Transverse colon (tissue), 4 donors: ENCODE measurements around the gene NSD2. TPM values are rescaled to one million over a fixed set of nuclear protein-coding genes. Genes with fewer than 3 reads are reported as not detected.

Experiments
- DNase-seq: peaks from one replicate; pipeline ENCODE4 v3.0.0-alpha.2; 2019
- H3K27ac ChIP-seq, 4 donors: fragments of 200-600 bp; sonication (generic); 2 replicates each; pipeline ENCODE4 v1.5.1; 2016 to 2018; ENCODE audit warnings: inconsistent platforms in 4 of 4
- H3K27me3 ChIP-seq: fragments of 200-600 bp; sonication (generic); 2 replicates; pipeline ENCODE4 v1.5.1; 2017; ENCODE audit warnings: inconsistent platforms
- H3K36me3 ChIP-seq, 4 donors: fragments of 200-600 bp; sonication (generic); 2 replicates each; pipeline ENCODE4 v1.5.1; 2017 to 2019; ENCODE audit warnings: inconsistent platforms in 4 of 4
- H3K4me1 ChIP-seq, 4 donors: fragments of 200-600 bp; sonication (generic); 2 replicates each; pipeline ENCODE4 v1.5.1; 2017 to 2020; ENCODE audit warnings: inconsistent platforms in 4 of 4
- H3K4me3 ChIP-seq, 4 donors: fragments of 200-600 bp; sonication (generic); 1 replicate in 1 of 4; 2 replicates in 3 of 4; pipeline versions ENCODE4 v1.5.1 to v1.6.1; 2017 to 2019; ENCODE audit warnings: inconsistent platforms in 4 of 4
- H3K9me3 ChIP-seq, 2 donors: fragments of 200-600 bp; sonication (generic); 2 replicates each; pipeline ENCODE4 v1.5.1; 2017 to 2019; ENCODE audit warnings: inconsistent platforms in 2 of 2
- EP300 ChIP-seq: sonication (generic); formaldehyde crosslinking; IDR thresholded peaks from one replicate; pipeline ENCODE4 v1.6.1; 2017; ENCODE audit warnings: antibody characterized with exemption, low read depth
- POLR2A ChIP-seq: fragments of 450-650 bp; IDR thresholded peaks from one replicate; pipeline ENCODE4 v1.6.1; 2016; ENCODE audit warnings: antibody characterized with exemption, mild to moderate bottlenecking, moderate library complexity
- POLR2AphosphoS5 ChIP-seq, 3 donors: sonication (generic); formaldehyde crosslinking; IDR thresholded peaks; one replicate each; pipeline ENCODE4 v1.6.1; 2016; ENCODE audit warnings: antibody characterized with exemption in 3 of 3
- WGBS, 2 donors: methylation state at CpG; one replicate each; pipeline ENCODE4 v1.1.5; 2018; ENCODE audit warnings: low coverage in 1 of 2; 5-methylcytosine and 5-hydroxymethylcytosine counted together
- in situ Hi-C, 4 donors: fragments of 200-750 bp; cut with MboI; loops; one replicate each; pipeline versions ENCODE4 v1.15.0 to v1.15.1; 2017; ENCODE audit warnings: low sequenced_read_pairs in 3 of 4, low pct_ligation_motif_present in 1 of 4, low pct_unique_long_range_greater_than_20kb in 1 of 4
- intact Hi-C: fragments of 100-400 bp; cut with DNase I; formaldehyde crosslinking; loops from one replicate; pipeline ENCODE4 v1.15.1; 2023; ENCODE audit warnings: low total_unique reads
- total RNA-seq, 4 donors: library from RNA; depleted of rRNA; stranded (reverse); fragments of >200 nt; gene quantifications; one replicate each; pipeline ENCODE4 v1.1.0, GENCODE V29; 2016
- TF ChIP-seq, protein P1 (sequence below), 5 experiments: fragments of 200-600 bp in 3 of 5; fragments of 450-650 bp in 2 of 5; sonication (generic) in 3 of 5; IDR thresholded peaks; 1 replicate in 2 of 5; 2 replicates in 3 of 5; pipeline ENCODE4 v1.5.1; 2016 to 2017; ENCODE audit warnings: antibody characterized with exemption in 5 of 5, inconsistent platforms in 3 of 5, mild to moderate bottlenecking in 2 of 5, moderate library complexity in 1 of 5

The NSD2 gene
- total RNA-seq, 4 donors from 2014 or later, result 78.4 to 591 (median 158) TPM

DNA sequence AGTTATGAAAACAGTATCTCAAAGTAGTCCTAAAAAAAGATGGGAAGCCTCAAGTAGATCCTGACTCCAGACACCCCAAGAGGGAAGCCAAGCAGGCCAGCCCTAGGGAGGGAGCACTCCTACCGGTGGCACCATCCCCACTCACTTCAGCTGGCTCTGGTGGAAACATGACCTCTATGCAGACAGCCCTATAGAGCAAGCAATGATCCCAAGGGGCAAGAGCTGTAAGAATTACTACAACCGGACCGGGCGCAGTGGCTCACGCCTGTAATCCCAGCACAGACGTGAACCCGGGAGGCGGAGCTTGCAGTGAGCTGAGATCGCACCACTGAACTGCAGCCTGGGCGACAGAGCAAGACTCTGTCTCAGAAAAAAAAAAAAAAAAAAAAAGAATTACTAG is 20.9 kb upstream of the NSD2 start:
- intact Hi-C loops (loop anchor here (10.0 kb wide), 1 partner anchor 55 kb away; no protein-coding TSS in a partner anchor), in situ Hi-C loops (no loop called here)
- Histone ChIP-seq H3K4me1 (peaks cover 14 to 49% (median 34%) of the 10 kb centered on the region in 4 donors), H3K27me3 (no peaks in the 10 kb centered on the region), H3K27ac (no peak overlapping the region), H3K4me3 (no peak overlapping the region), H3K9me3 (no peaks in the 10 kb centered on the region), H3K36me3 (peaks cover 0 to 13% (median 0%) of the 10 kb centered on the region in 4 donors)
- DNase-seq, result no peak
- WGBS, 2 donors, result 88% methylated on average over 10 of the region's 10 CpGs; no CpG with 5 or more reads in 1 of the 2 donors
- no peak for TF ChIP-seq POLR2A
- TF ChIP-seq, protein P1, sequence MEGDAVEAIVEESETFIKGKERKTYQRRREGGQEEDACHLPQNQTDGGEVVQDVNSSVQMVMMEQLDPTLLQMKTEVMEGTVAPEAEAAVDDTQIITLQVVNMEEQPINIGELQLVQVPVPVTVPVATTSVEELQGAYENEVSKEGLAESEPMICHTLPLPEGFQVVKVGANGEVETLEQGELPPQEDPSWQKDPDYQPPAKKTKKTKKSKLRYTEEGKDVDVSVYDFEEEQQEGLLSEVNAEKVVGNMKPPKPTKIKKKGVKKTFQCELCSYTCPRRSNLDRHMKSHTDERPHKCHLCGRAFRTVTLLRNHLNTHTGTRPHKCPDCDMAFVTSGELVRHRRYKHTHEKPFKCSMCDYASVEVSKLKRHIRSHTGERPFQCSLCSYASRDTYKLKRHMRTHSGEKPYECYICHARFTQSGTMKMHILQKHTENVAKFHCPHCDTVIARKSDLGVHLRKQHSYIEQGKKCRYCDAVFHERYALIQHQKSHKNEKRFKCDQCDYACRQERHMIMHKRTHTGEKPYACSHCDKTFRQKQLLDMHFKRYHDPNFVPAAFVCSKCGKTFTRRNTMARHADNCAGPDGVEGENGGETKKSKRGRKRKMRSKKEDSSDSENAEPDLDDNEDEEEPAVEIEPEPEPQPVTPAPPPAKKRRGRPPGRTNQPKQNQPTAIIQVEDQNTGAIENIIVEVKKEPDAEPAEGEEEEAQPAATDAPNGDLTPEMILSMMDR (IDR thresholded peaks at IDR 0.05), result no peak
- TF ChIP-seq EP300, result no peak
- no peak for TF ChIP-seq POLR2AphosphoS5 (IDR thresholded peaks at IDR 0.05)

DNA sequence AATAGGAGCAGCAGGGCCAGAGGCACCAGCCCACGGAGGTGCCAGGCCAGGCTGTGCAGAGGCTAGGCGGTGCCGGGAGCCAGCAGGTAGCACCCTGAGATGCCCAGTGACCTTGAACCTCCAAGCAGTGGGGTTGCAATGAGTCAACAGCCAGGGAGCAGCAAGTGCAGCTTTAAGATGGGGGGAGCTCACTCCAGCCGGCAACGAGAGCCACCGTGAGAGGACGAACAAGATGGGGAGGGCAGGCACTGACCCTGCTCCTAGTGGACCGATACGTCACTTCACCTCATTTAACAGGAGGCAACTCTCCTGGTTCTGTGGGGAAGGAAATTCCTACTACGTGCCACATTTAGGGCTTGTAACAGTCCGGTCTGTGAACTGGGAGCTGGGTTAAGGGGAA is 20.0 kb upstream of the NSD2 start:
- TF ChIP-seq POLR2AphosphoS5 (IDR thresholded peaks at IDR 0.05) (no peak), EP300 (no peak), POLR2A (no peak)
- TF ChIP-seq, protein P1 (IDR thresholded peaks at IDR 0.05), result no peak
- Histone ChIP-seq H3K4me1 (peaks cover 14 to 51% (median 35%) of the 10 kb centered on the region in 4 donors), H3K36me3 (peaks cover 0 to 10% (median 0%) of the 10 kb centered on the region in 4 donors), H3K4me3 (no peak overlapping the region), H3K27ac (peak overlapping the region in 2 of 4 donors; percentile 69 to 71), H3K9me3 (no peaks in the 10 kb centered on the region), H3K27me3 (no peaks in the 10 kb centered on the region)
- in situ Hi-C loops (no loop called here), intact Hi-C loops (loop anchor here (10.0 kb wide), 1 partner anchor 54 kb away; no protein-coding TSS in a partner anchor)
- WGBS, 2 donors, result 82% methylated on average over 11 of the region's 11 CpGs; no CpG with 5 or more reads in 1 of the 2 donors
- no peak for DNase-seq

DNA sequence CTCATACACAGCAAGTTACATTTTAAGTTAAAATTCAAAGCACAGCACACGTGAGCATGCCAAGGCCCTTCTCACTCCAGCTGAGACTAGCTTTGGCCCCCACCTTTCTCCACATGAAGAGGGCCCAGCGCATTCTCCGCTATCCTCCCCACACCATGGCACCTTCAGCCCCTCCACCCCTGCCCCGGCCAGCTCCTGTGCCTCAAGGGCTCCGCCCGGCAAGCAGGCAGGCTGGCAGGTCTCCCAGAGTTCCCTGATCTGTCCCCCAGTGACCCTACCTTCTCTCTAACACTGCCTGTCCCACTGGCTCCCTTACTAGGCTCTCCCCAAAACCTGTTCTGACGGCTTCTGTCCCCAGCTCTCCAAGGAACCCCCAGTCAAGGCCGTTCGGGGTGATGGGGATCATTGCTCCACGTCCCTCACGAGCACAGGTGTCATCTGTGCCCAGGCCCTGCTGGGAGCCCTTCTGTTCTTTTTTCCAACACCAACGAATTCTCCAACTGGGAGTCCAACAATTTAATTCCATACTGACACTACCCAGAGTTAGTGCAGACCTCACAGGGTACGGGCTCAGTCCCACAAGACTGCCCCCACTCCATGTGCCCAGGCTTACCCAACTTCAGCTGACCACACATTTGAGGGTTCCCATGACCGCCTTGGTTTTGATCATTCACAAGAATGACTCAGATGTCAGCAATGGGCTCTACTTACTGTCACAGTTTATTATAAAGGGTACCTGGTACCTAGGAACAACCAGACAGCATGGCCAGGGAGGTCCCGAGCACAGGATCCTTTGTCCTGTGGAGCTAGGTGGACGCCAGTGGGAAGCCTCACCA is 19.4 kb upstream of the NSD2 start:
- in situ Hi-C loops, result no loop called here
- H3K9me3 ChIP-seq, result no peaks in the 10 kb centered on the region
- H3K4me3 ChIP-seq, result no peak overlapping the region
- H3K27me3 ChIP-seq, result no peaks in the 10 kb centered on the region
- peaks cover 0 to 10% (median 0%) of the 10 kb centered on the region in 4 donors for H3K36me3 ChIP-seq
- TF ChIP-seq EP300, result no peak
- TF ChIP-seq POLR2A, result no peak
- TF ChIP-seq, protein P1 (IDR thresholded peaks at IDR 0.05), result no peak
- no peak for TF ChIP-seq POLR2AphosphoS5 (IDR thresholded peaks at IDR 0.05)
- peaks cover 14 to 51% (median 36%) of the 10 kb centered on the region in 4 donors for H3K4me1 ChIP-seq
- intact Hi-C loops, result loop anchor here (10.0 kb wide), 1 partner anchor 53 kb away; no protein-coding TSS in a partner anchor
- DNase-seq, result no peak
- H3K27ac ChIP-seq, result peak overlapping the region; percentile 51 to 71 (median 64)
- WGBS, 2 donors, result 79% methylated on average over 16 of the region's 16 CpGs; no CpG with 5 or more reads in 1 of the 2 donors

DNA sequence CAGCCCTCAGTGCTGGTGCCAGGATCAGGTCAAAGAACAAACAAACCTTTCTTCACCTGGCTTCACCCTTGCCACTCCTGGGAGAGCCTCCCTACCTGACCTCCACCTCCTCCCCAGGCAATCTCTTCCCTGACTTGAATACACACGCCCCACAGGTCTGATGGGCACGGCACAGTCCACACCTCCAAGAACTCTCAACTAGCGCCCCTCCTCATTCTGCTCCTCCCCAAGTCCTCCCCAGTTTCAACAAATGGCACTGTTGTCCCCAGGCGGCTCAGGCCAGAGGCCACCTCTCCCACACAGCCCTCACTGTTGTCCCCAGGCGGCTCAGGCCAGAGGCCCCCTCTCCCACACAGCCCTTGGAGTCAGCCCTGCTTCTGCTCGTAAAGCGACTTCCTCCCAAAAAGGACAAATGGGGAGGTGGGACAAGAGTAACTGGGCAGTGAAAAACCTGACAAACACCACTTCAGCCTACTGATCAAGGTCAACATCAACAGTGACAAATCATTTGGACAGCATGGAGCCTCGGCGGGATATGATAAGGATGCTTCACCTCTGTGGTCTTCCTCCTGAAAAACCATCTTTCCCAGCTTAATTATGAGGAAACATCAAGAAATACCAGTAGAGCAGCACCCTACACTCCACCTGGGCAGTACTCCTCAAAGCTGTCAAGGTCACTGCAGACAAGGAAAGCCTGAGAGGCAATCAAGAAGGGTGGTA is 18.1 kb upstream of the NSD2 start:
- Histone ChIP-seq H3K4me1 (peaks cover 25 to 62% (median 47%) of the 10 kb centered on the region in 4 donors), H3K27ac (peak overlapping the region; percentile 51 to 71 (median 64)), H3K27me3 (no peaks in the 10 kb centered on the region), H3K9me3 (no peaks in the 10 kb centered on the region), H3K36me3 (no peaks in the 10 kb centered on the region), H3K4me3 (no peak overlapping the region)
- in situ Hi-C loops (no loop called here), intact Hi-C loops (loop anchor here (10.0 kb wide), 1 partner anchor 52 kb away; no protein-coding TSS in a partner anchor)
- DNase-seq, result peak; percentile 71
- TF ChIP-seq POLR2AphosphoS5 (IDR thresholded peaks at IDR 0.05) (peak in 1 of 3 donors; percentile 49), POLR2A (peak; percentile 38), EP300 (no peak)
- 69 to 100% methylated on average over 2 to 9 of the region's 9 CpGs for WGBS, 2 donors
